HEK293T (cell line): ENCODE measurements around the gene CLIC5.

Experiments used
- FOXK2 ChIP-seq: fragments of 450-650 bp; IDR thresholded peaks from 2 replicates; pipeline ENCODE4 v1.6.1; 2016; ENCODE audit warnings: mild to moderate bottlenecking
- FOXM1 ChIP-seq: fragments of 450-650 bp; IDR thresholded peaks from 2 replicates; pipeline ENCODE4 v1.6.1; 2017; ENCODE audit warnings: mild to moderate bottlenecking, borderline replicate concordance
- L3MBTL2 ChIP-seq: fragments of 450-650 bp; conservative IDR thresholded peaks from 2 replicates; pipeline ENCODE4 v1.6.1; 2016; ENCODE audit warnings: mild to moderate bottlenecking
- NFRKB ChIP-seq: fragments of 450-650 bp; IDR thresholded peaks from 2 replicates; pipeline ENCODE4 v1.6.1; 2016; ENCODE audit warnings: mild to moderate bottlenecking, moderate library complexity
- SP1 ChIP-seq: fragments of 450-650 bp; IDR thresholded peaks from 2 replicates; pipeline ENCODE4 v1.6.1; 2017

DNA sequence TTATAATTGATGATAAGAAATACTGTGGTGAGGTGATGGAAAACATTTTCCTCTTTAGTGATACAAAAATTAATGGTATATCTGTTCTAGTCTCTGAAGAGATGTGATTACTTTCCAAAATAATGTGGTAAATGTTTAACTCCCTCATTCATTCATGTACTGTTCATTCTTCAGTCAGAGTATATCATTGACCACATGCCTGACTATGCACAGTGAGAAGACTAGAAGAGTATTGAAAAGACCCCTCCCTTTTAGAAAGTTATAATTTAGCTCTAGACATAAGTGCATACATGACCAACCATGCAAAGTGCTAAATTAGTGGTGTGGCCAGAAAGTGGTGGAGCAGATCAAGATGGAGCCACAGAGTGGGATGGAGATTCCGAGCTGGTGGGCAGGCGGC is 133.0 kb downstream of the CLIC5 start:
- TF ChIP-seq SP1 (no peak), FOXM1 (no peak), L3MBTL2 (no peak), FOXK2 (no peak), NFRKB (no peak)
